H1 (cell line): ENCODE measurements around the gene NDUFB10. TPM values are rescaled to one million over a fixed set of nuclear protein-coding genes. Genes with fewer than 3 reads are reported as not detected.
A peak's percentile ranks its signal among the peaks of the same experiment; 100 is the strongest.

Source experiments
- CTCF ChIA-PET: fragments of 300-600 bp; sonication (Branson Sonifier 250); formaldehyde crosslinking; loops from one replicate; lab custom pipeline; 2021; ENCODE audit not compliant: partially characterized antibody; lab: Charles Lee
- POLR2A ChIA-PET: fragments of 300-600 bp; sonication (Branson Sonifier 250); formaldehyde crosslinking; loops from one replicate; lab custom pipeline; 2021; ENCODE audit warnings: inconsistent platforms; ENCODE audit not compliant: partially characterized antibody; lab: Charles Lee
- DNase-seq, 2 experiments: peaks; one replicate each; pipeline versions ENCODE4 v3.0.0 to v3.0.0-alpha.2; 2010 to 2022; ENCODE audit warnings: low spot score in 2 of 2, low read depth in 1 of 2, mixed read lengths in 1 of 2
- FAIRE-seq: peaks from 2 replicates; lab custom pipeline; 2011; peaks lifted over from hg19 to GRCh38; lab: Jason Lieb, UNC
- H2AFZ ChIP-seq: 2 replicates; pipeline ENCODE4 v1.8.1; 2012; ENCODE audit warnings: low read length, inconsistent platforms
- H2AK5ac ChIP-seq: 2 replicates; pipeline ENCODE4 v1.6.1; 2013; ENCODE audit warnings: low read depth, low read length
- H2BK120ac ChIP-seq: replicated peaks from 2 replicates; pipeline ENCODE3; 2013; ENCODE audit warnings: low read depth, low read length, inconsistent platforms
- H2BK12ac ChIP-seq: 2 replicates; pipeline ENCODE4 v1.6.1; 2013; ENCODE audit warnings: low read depth, low read length
- H2BK15ac ChIP-seq: 2 replicates; pipeline ENCODE4 v1.6.1; 2013; ENCODE audit warnings: low read length
- H2BK20ac ChIP-seq: 2 replicates; pipeline ENCODE4 v1.6.1; 2013; ENCODE audit warnings: low read length
- H2BK5ac ChIP-seq: 2 replicates; pipeline ENCODE4 v1.6.1; 2013; ENCODE audit warnings: low read depth, low read length
- H3K14ac ChIP-seq: 2 replicates; pipeline ENCODE4 v1.6.1; 2013; ENCODE audit warnings: inconsistent platforms; ENCODE audit not compliant: insufficient read length
- H3K18ac ChIP-seq: 2 replicates; pipeline ENCODE4 v1.6.1; 2013; ENCODE audit warnings: low read length; ENCODE audit errors: extremely low read depth
- H3K23ac ChIP-seq: 2 replicates; pipeline ENCODE4 v1.6.1; 2013; ENCODE audit warnings: inconsistent platforms; ENCODE audit not compliant: insufficient read length
- H3K23me2 ChIP-seq: 2 replicates; pipeline ENCODE4 v1.6.1; 2013; ENCODE audit warnings: low read depth, low read length
- H3K27ac ChIP-seq: 2 replicates; pipeline ENCODE4 v1.6.1; 2011; ENCODE audit warnings: low read depth, low read length, inconsistent platforms
- H3K27me3 ChIP-seq, 4 experiments: replicated peaks in 1 of 4; 1 replicate in 1 of 4; 2 replicates in 3 of 4; pipeline versions ENCODE4 v1.6.1 to v1.8.1; 2011 to 2013; ENCODE audit warnings: low read length in 3 of 4, mild to moderate bottlenecking in 3 of 4, inconsistent platforms in 2 of 4, mixed read lengths in 2 of 4, moderate library complexity in 1 of 4; ENCODE audit not compliant: control insufficient read depth in 3 of 4, insufficient read depth in 3 of 4; ENCODE audit errors: extremely low read depth in 1 of 4
- H3K36me3 ChIP-seq, 4 experiments: 2 replicates each; pipeline versions ENCODE4 v1.6.1 to v1.8.1; 2011 to 2013; ENCODE audit warnings: mild to moderate bottlenecking in 4 of 4, low read length in 3 of 4, moderate library complexity in 2 of 4, control low read depth in 1 of 4, inconsistent platforms in 1 of 4; ENCODE audit not compliant: insufficient read depth in 4 of 4, control insufficient read depth in 2 of 4
- H3K4ac ChIP-seq: replicated peaks from 2 replicates; pipeline ENCODE3; 2013; ENCODE audit warnings: low read length, low read depth, mixed read lengths, inconsistent platforms; ENCODE audit not compliant: insufficient read length
- H3K4me1 ChIP-seq, 4 experiments: replicated peaks in 1 of 4; 1 replicate in 1 of 4; 2 replicates in 3 of 4; pipeline versions ENCODE4 v1.6.1 to v1.8.1; 2011 to 2013; ENCODE audit warnings: low read length in 3 of 4, inconsistent platforms in 2 of 4, mixed read lengths in 1 of 4; ENCODE audit not compliant: insufficient read depth in 4 of 4, control insufficient read depth in 3 of 4
- H3K4me2 ChIP-seq, 2 experiments: 2 replicates each; pipeline versions ENCODE4 v1.6.1 to v1.8.1; 2011 to 2013; ENCODE audit warnings: low read depth in 2 of 2, low read length in 2 of 2, control low read depth in 1 of 2, inconsistent platforms in 1 of 2, mild to moderate bottlenecking in 1 of 2; ENCODE audit not compliant: insufficient read depth in 1 of 2
- H3K4me3 ChIP-seq, 4 experiments: fragments of 200-600, 300-600 bp in 1 of 4; sonication (generic), shearing (Covaris generic), sonication (Bioruptor Twin) in 1 of 4; 2 replicates each; pipeline versions ENCODE4 v1.5.1 to v1.8.1; 2011 to 2016; ENCODE audit warnings: low read length in 4 of 4, low read depth in 3 of 4, control low read depth in 2 of 4, inconsistent platforms in 2 of 4, mild to moderate bottlenecking in 2 of 4, mixed read lengths in 1 of 4, moderate library complexity in 1 of 4; ENCODE audit not compliant: insufficient read depth in 2 of 4; ENCODE audit errors: extremely low read depth in 1 of 4
- H3K56ac ChIP-seq: replicated peaks from 2 replicates; pipeline ENCODE3; 2013; ENCODE audit warnings: low read depth, mild to moderate bottlenecking, mixed read lengths, low read length, inconsistent platforms; ENCODE audit not compliant: insufficient read length
- H3K79me1 ChIP-seq: 2 replicates; pipeline ENCODE4 v1.6.1; 2013; ENCODE audit warnings: low read depth, low read length, control low read depth
- H3K79me2 ChIP-seq, 2 experiments: 2 replicates each; pipeline versions ENCODE4 v1.6.1 to v1.8.1; 2012 to 2013; ENCODE audit warnings: low read length in 2 of 2, mild to moderate bottlenecking in 2 of 2, inconsistent platforms in 1 of 2; ENCODE audit not compliant: insufficient read depth in 2 of 2, control insufficient read depth in 1 of 2
- H3K9ac ChIP-seq, 4 experiments: replicated peaks in 1 of 4; 1 replicate in 1 of 4; 2 replicates in 3 of 4; pipeline versions ENCODE4 v1.6.1 to v1.8.1; 2011 to 2013; ENCODE audit warnings: low read depth in 3 of 4, low read length in 3 of 4, control low read depth in 2 of 4, mild to moderate bottlenecking in 2 of 4, moderate library complexity in 2 of 4, inconsistent platforms in 1 of 4; ENCODE audit errors: extremely low read depth in 1 of 4
- H3K9me3 ChIP-seq, 2 experiments: 2 replicates each; pipeline versions ENCODE4 v1.6.1 to v1.8.1; 2012 to 2013; ENCODE audit warnings: mild to moderate bottlenecking in 2 of 2, moderate library complexity in 2 of 2, control low read depth in 1 of 2, inconsistent platforms in 1 of 2, low read depth in 1 of 2, low read length in 1 of 2, mixed read lengths in 1 of 2; ENCODE audit not compliant: insufficient read depth in 2 of 2
- H4K20me1 ChIP-seq, 2 experiments: replicated peaks in 1 of 2; 2 replicates each; pipeline versions ENCODE3 to v1.8.1; 2011 to 2013; ENCODE audit warnings: inconsistent platforms in 2 of 2, low read length in 2 of 2, mild to moderate bottlenecking in 1 of 2; ENCODE audit not compliant: insufficient read depth in 2 of 2, control insufficient read depth in 1 of 2
- H4K5ac ChIP-seq: 2 replicates; pipeline ENCODE4 v1.6.1; 2013; ENCODE audit warnings: low read length, low read depth, mixed read lengths, inconsistent platforms; ENCODE audit not compliant: insufficient read length
- H4K8ac ChIP-seq: 2 replicates; pipeline ENCODE4 v1.8.0; 2013; ENCODE audit warnings: mild to moderate bottlenecking, moderate library complexity, low read length, inconsistent platforms; ENCODE audit not compliant: insufficient read depth; ENCODE audit errors: extremely low read depth
- H4K91ac ChIP-seq: replicated peaks from 2 replicates; pipeline ENCODE3; 2013; ENCODE audit warnings: low read length, mixed read lengths, inconsistent platforms; ENCODE audit not compliant: insufficient read length
- BACH1 ChIP-seq: IDR thresholded peaks from 2 replicates; pipeline ENCODE4 v1.6.1; 2012; ENCODE audit warnings: low read length, improper control_type of control experiment
- CHD2 ChIP-seq: IDR thresholded peaks from 2 replicates; pipeline ENCODE4 v1.6.1; 2012; ENCODE audit warnings: low read length, improper control_type of control experiment
- EGR1 ChIP-seq: IDR thresholded peaks from 2 replicates; pipeline ENCODE4 v1.6.1; 2011; ENCODE audit warnings: low read depth, low read length, borderline replicate concordance
- HDAC6 ChIP-seq: IDR thresholded peaks from one replicate; pipeline ENCODE4 v1.7.1; 2012; ENCODE audit warnings: low read depth, mild to moderate bottlenecking, inconsistent platforms, low read length, moderate library complexity
- JUN ChIP-seq: IDR thresholded peaks from 2 replicates; pipeline ENCODE4 v1.6.1; 2011; ENCODE audit warnings: low read depth, mild to moderate bottlenecking, improper control_type of control experiment, low read length
- POLR2A ChIP-seq, 2 experiments: IDR thresholded peaks; 1 replicate in 1 of 2; 2 replicates in 1 of 2; pipeline ENCODE4 v1.6.1; 2011; ENCODE audit warnings: low read depth in 2 of 2, low read length in 2 of 2, mild to moderate bottlenecking in 2 of 2; ENCODE audit errors: control extremely low read depth in 1 of 2
- RNF2 ChIP-seq: fragments of 200-900, 300-1000 bp; sonication (generic); IDR thresholded peaks from 2 replicates; pipeline ENCODE4 v1.7.1; 2016; ENCODE audit warnings: borderline replicate concordance, low read depth, mild to moderate bottlenecking, antibody characterized with exemption, low read length; ENCODE audit not compliant: poor library complexity, severe bottlenecking; ENCODE audit errors: missing control alignments
- SIN3A ChIP-seq, 2 experiments: IDR thresholded peaks in 1 of 2; conservative IDR thresholded peaks in 1 of 2; 2 replicates each; pipeline ENCODE4 v1.6.1; 2011 to 2012; ENCODE audit warnings: low read length in 2 of 2, improper control_type of control experiment in 1 of 2, low read depth in 1 of 2, mild to moderate bottlenecking in 1 of 2
- SP1 ChIP-seq: IDR thresholded peaks from 2 replicates; pipeline ENCODE4 v1.6.1; 2011; ENCODE audit warnings: low read depth, low read length
- TAF1 ChIP-seq: IDR thresholded peaks from 2 replicates; pipeline ENCODE4 v1.6.1; 2011; ENCODE audit warnings: mild to moderate bottlenecking, low read depth, low read length
- ZNF274 ChIP-seq: IDR thresholded peaks from 2 replicates; pipeline ENCODE4 v1.7.0; 2012; ENCODE audit warnings: low read length, borderline replicate concordance; ENCODE audit errors: extremely low read depth
- WGBS, 2 experiments: shearing (Covaris generic) in 1 of 2; methylation state at CpG; one replicate each; pipeline versions ENCODE4 v1.1.6 to v1.1.7; 2013 to 2015; ENCODE audit warnings: low lambda C conversion rate in 2 of 2, mixed read lengths in 2 of 2, inconsistent platforms in 1 of 2, low coverage in 1 of 2, missing lambda C conversion rate in 1 of 2; ENCODE audit not compliant: insufficient replicate concordance in 2 of 2, insufficient coverage in 1 of 2, insufficient read length in 1 of 2; ENCODE audit errors: extremely low coverage in 1 of 2, missing lambda C conversion rate in 1 of 2; 5-methylcytosine and 5-hydroxymethylcytosine counted together
- polyA plus RNA-seq, 7 experiments: library from polyadenylated mRNA; depleted of rRNA in 3 of 7; stranded (reverse) in 5 of 7; unstranded in 2 of 7; fragments of >200 nt in 5 of 7; fragments of 200-250 nt in 2 of 7; gene quantifications; 1 replicate in 5 of 7; 2 replicates in 1 of 7; 4 replicates in 1 of 7; pipeline versions ENCODE4 v1.2.1 to v1.2.3, GENCODE V29; 2011 to 2013; ENCODE audit warnings: missing spikeins in 2 of 7, mixed read lengths in 2 of 7
- total RNA-seq: library from RNA; stranded (reverse); fragmentation: NEBNext Ultra II Directional; extraction: Animal tissue kit (Norgen Biotek cat#: 25700); gene quantifications from 2 replicates; pipeline ENCODE4 v1.2.1, GENCODE V29; 2021

NDUFB10 gene
- total and polyA plus RNA-seq, 2 of the 8 experiments (the other 6 are each of a cell fraction or from before 2014, with no cell fraction given), result 183 to 194 TPM

- Histone ChIP-seq H3K27me3 (no peaks in the 10 kb centered on the region), H2BK15ac (no peak within 1 kb of the TSS), H3K36me3 (peaks cover 10 to 23% (median 18%) of the 10 kb centered on the region in 4 experiments; a peak in 7 of 8 replicates), H2BK12ac (peak within 1 kb of the TSS; percentile 95; the same call in 1 of the 2 replicates), H4K8ac (peak within 1 kb of the TSS; percentile 95), H3K56ac (peak within 1 kb of the TSS; percentile 97), H2AK5ac (no peak within 1 kb of the TSS), H3K14ac (no peak within 1 kb of the TSS), H3K18ac (peak within 1 kb of the TSS; percentile 99), H3K79me1 (peaks cover 12% of the 10 kb centered on the region; the same call in 1 of the 2 replicates), H3K23me2 (peaks cover 8% of the 10 kb centered on the region), H3K4me3 (peak within 1 kb of the TSS; percentile 83 to 93 (median 89)), H3K9me3 (no peaks in the 10 kb centered on the region), H3K23ac (no peak within 1 kb of the TSS), H2BK20ac (peak within 1 kb of the TSS; percentile 43; the same call in 1 of the 2 replicates), H2AFZ (peak within 1 kb of the TSS; percentile 54), H4K91ac (peak within 1 kb of the TSS; percentile 95), H4K20me1 (peaks cover 2 to 21% of the 10 kb centered on the region in 2 experiments), H3K4ac (peak within 1 kb of the TSS; percentile 6), H2BK120ac (peak within 1 kb of the TSS; percentile 87), H3K27ac (peak within 1 kb of the TSS; percentile 44; the same call in 1 of the 2 replicates), H3K4me2 (peak within 1 kb of the TSS; percentile 95), H2BK5ac (peak within 1 kb of the TSS; percentile 95), H3K79me2 (peaks cover 3 to 16% of the 10 kb centered on the region in 2 experiments; a peak in 2 of 4 replicates), H3K9ac (peak within 1 kb of the TSS; percentile 78 to 90 (median 84)), H3K4me1 (peaks cover 0 to 6% (median 5%) of the 10 kb centered on the region in 4 experiments; a peak in 5 of 7 replicates), H4K5ac (peak within 1 kb of the TSS; percentile 86)
- DNase-seq (peak; percentile 82 to 99), FAIRE-seq (no peak)
- ChIA-PET POLR2A (interaction anchor here (0.9 to 17.4 kb wide), 10 partner anchors 11 to 984 kb away, joined by 3 to 736 read pairs (median 5); partner anchors contain the start of genes EME2, GFER, MRPS34 and NDUFB10), CTCF (interaction anchor here (0.8 to 2.1 kb wide), 5 partner anchors 12 to 48 kb away, joined by 3 to 8 read pairs (median 5); partner anchors contain the start of gene NDUFB10)
- 2% methylated on average over 59 of the region's 78 CpGs; no CpG with 5 or more reads in 1 of the 2 experiments for WGBS, 2 experiments
- TF ChIP-seq JUN (no peak), POLR2A (IDR thresholded peaks at IDR 0.05; ENCODE audit: control extremely low read depth in 1 of 2, low read depth in 2 of 2, low read length in 2 of 2) (peak in 1 of 2 experiments; percentile 54; a peak in 1 of 3 replicates), ZNF274 (no peak), BACH1 (no peak), RNF2 (no peak), HDAC6 (no peak), CHD2 (peak; percentile 74), TAF1 (peak; percentile 86), SP1 (peak; percentile 82), EGR1 (peak; percentile 90), SIN3A (conservative IDR thresholded peaks at IDR 0.05 in 1 of 2, IDR thresholded peaks at IDR 0.05 in 1 of 2; ENCODE audit: low read depth in 1 of 2, low read length in 2 of 2) (peak; percentile 76 to 99; a peak in 2 of 4 replicates)
Observed at GRCh38 chr16:1971796-1972489, 12.6 kb downstream of the NDUFB10 start, which contains the start of gene TBL3. Gene TBL3, plus strand, starts transcription at chr16:1972053. Its CDS starts 112 bp downstream, at chr16:1972165.
